ENCODE results near the gene SEC61B. TPM values are rescaled to one million over a fixed set of nuclear protein-coding genes. Genes with fewer than 3 reads are reported as not detected.
"Not testable (repeated sequence)": the region's sequence is repeated elsewhere in the genome, so short reads cannot be mapped to it uniquely, and the experiment has no call there.

SEC61B gene
- total RNA-seq, 3 donors from 2014 or later, result 81.5 to 122 (median 81.7) TPM

DNA sequence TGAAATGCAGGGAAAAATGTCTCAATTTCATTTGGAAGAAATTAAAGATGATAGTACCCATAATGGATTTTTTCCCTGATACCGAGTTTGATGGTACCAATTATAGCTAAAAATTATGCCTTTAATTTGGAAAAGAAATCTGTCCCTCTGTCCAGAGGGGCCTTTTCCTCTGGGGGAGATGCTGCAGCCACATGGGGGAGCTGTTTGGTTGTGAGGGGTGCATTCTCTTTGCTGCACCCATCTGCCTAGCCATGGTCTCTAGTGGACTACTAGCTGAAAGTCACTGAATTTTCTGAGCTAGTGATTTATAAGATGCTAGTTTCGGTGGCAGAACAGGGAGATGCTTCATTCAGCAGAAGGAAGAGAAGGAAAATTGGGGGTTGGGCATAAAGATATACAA lies 9.6 kb downstream of the SEC61B start:
- DNase-seq (peak in 1 of 3 donors; percentile 24), ATAC-seq (no peak)
- Histone ChIP-seq H3K4me1 (ENCODE audit: low read depth) (no peaks in the 10 kb centered on the region), H3K4me3 (no peak overlapping the region), H3K9me3 (no peaks in the 10 kb centered on the region), H3K36me3 (ENCODE audit: low read depth) (no peaks in the 10 kb centered on the region)
- TF ChIP-seq, protein P1, sequence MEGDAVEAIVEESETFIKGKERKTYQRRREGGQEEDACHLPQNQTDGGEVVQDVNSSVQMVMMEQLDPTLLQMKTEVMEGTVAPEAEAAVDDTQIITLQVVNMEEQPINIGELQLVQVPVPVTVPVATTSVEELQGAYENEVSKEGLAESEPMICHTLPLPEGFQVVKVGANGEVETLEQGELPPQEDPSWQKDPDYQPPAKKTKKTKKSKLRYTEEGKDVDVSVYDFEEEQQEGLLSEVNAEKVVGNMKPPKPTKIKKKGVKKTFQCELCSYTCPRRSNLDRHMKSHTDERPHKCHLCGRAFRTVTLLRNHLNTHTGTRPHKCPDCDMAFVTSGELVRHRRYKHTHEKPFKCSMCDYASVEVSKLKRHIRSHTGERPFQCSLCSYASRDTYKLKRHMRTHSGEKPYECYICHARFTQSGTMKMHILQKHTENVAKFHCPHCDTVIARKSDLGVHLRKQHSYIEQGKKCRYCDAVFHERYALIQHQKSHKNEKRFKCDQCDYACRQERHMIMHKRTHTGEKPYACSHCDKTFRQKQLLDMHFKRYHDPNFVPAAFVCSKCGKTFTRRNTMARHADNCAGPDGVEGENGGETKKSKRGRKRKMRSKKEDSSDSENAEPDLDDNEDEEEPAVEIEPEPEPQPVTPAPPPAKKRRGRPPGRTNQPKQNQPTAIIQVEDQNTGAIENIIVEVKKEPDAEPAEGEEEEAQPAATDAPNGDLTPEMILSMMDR (IDR thresholded peaks at IDR 0.05), result no peak
- intact Hi-C loops (cut with DNase I, micrococcal nuclease), result no loop called here

DNA sequence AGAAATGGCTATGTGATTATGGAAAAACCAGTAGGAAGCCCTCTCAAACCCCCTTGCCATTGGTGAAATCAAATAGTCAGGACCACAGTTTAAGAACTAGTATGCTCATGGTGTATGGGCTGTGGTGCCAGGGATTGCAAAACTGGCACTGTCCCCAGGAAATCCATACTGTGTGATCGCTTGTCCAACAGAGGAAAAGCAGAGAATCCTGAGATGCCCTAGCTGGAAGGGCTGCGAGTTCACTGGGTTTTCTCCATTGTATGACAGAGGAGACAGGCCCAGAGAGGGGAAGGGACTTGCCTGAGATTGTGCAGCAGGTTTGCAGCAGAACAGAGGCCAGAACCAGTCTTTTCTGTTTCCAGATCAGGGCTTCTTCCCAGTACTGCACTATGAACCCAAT lies 12.5 kb downstream of the SEC61B start:
- Histone ChIP-seq H3K9me3 (no peaks in the 10 kb centered on the region), H3K4me3 (no peak overlapping the region), H3K36me3 (ENCODE audit: low read depth) (no peaks in the 10 kb centered on the region), H3K4me1 (ENCODE audit: low read depth) (no peaks in the 10 kb centered on the region)
- ATAC-seq (no peak), DNase-seq (no peak)
- intact Hi-C loops (cut with DNase I, micrococcal nuclease), result no loop called here
- TF ChIP-seq, protein P1 (IDR thresholded peaks at IDR 0.05), result no peak

DNA sequence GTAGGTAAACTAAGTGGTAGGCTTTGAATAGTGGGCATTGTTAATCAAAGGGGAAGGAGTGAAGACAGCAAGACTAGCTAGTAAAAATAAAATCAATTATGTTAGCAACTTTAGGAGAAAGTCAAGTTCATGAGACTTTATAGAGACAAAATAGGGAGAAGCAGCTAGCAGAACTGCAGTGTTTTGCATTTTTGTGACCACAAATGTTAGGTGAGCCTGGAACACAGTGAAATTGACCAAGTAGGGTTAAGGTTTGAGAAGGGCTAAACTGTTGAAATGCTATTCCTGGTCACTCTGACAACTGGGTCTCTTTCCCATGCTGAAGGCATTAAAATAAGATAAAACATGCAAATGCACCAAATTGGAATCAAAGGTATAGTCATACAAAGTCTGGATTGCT lies 13.0 kb downstream of the SEC61B start:
- DNase-seq (no peak), ATAC-seq (no peak)
- no peaks in the 10 kb centered on the region for H3K4me1 ChIP-seq (ENCODE audit: low read depth)
- TF ChIP-seq, protein P1 (IDR thresholded peaks at IDR 0.05), result no peak
- intact Hi-C loops (cut with DNase I, micrococcal nuclease), result no loop called here
- no peak overlapping the region for H3K4me3 ChIP-seq
- no peaks in the 10 kb centered on the region for H3K36me3 ChIP-seq (ENCODE audit: low read depth)
- no peaks in the 10 kb centered on the region for H3K9me3 ChIP-seq

DNA sequence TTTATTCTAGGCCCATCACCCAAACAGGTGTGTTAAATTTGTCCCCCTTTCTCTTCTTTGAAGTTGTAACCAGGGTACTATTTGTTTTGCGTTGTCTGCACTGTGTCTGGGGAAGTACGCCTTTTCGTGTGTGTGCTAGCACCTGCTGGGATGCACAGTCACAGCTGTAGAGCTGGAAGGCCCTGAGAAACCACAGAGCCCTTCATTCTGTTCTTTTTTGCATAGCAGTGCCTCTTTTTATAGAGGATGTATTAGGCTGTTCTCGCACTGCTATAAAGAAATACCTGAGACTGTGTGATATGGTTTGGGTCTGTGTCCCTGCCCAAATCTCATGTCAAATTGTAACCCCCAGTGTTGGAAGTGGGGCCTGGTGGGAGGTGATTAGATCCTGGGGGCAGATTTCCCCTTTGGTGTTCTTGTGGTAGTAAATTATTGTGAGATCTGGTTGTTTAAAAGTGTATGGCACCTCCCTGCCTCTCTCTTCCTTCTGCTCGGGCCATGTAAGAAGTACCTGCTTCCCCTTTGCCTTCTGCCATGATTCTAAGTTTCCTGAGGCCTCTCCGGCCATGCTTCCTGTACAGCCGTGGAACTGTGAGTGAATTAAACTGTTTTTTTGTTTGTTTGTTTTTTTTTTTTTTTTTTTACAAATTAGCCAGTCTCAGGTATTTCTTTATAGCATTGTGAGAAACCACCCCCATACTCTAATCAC lies 14.0 kb downstream of the SEC61B start:
- no peak overlapping the region for H3K4me3 ChIP-seq
- no peaks in the 10 kb centered on the region for H3K9me3 ChIP-seq
- H3K4me1 ChIP-seq (ENCODE audit: low read depth), result no peaks in the 10 kb centered on the region
- TF ChIP-seq, protein P1 (IDR thresholded peaks at IDR 0.05), result no peak
- ATAC-seq, result peak; percentile 76
- DNase-seq, result no peak
- H3K36me3 ChIP-seq (ENCODE audit: low read depth), result no peaks in the 10 kb centered on the region
- intact Hi-C loops (cut with DNase I, micrococcal nuclease), result no loop called here

DNA sequence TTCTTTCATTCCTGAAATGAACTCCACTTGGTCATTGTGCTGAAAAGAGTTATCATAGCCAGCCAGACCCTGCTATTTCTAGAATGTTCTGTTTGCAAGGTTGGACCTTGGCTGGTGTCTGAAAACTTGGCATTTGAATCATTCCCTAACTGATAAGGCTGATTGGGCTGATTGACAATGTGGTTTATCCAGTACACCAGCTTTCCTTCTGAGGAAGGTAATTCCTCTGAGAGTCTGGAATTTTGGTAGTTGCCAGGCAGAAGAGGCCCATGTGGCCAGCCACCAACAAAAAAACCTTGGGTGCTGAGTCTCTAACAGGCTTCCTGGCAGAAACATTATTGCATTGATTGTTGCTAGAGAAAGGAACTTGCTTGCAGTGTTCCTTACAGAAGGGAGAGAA lies 15.3 kb downstream of the SEC61B start:
- no peak for DNase-seq
- intact Hi-C loops (cut with DNase I, micrococcal nuclease), result no loop called here
- TF ChIP-seq, protein P1 (IDR thresholded peaks at IDR 0.05), result no peak
- Histone ChIP-seq H3K4me3 (no peak overlapping the region), H3K9me3 (no peaks in the 10 kb centered on the region), H3K4me1 (ENCODE audit: low read depth) (no peaks in the 10 kb centered on the region), H3K36me3 (ENCODE audit: low read depth) (no peaks in the 10 kb centered on the region)
- ATAC-seq, result no peak

DNA sequence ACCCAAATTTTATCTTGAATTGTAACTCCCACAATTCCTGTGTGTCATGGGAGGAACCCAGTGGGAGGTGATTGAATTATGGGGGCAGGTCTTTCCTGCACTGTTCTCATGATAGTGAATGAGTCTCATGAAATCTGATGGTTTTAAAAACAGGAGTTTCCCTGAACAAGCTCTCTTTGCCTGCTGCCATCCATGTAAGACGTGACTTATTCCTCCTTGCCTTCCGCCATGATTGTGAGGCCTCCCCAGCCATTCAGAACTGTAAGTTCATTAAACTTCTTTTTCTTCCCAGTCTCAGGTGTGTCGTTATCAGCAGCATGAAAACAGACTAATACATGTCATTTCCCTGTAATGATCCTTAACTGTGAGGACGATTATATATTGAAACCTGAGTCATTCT lies 15.8 kb downstream of the SEC61B start:
- H3K9me3 ChIP-seq; H3K4me1 ChIP-seq (ENCODE audit: low read depth); DNase-seq; H3K4me3 ChIP-seq; intact Hi-C loops (cut with DNase I, micrococcal nuclease); ATAC-seq; H3K36me3 ChIP-seq (ENCODE audit: low read depth): not testable (repeated sequence)

All from mucosa of descending colon (tissue), 3 donors.